Hepatocyte (in vitro differentiated cells): ENCODE data around the gene IGF2BP1. TPM values are rescaled to one million over a fixed set of nuclear protein-coding genes. Genes with fewer than 3 reads are reported as not detected.

Experiments used
- DNase-seq: peaks from one replicate; pipeline ENCODE4 v3.0.0-alpha.2; 2016; ENCODE audit warnings: low spot score
- H2AFZ ChIP-seq: fragments of 200-600 bp; sonication (generic); 2 replicates; pipeline ENCODE4 v1.6.0; 2016; ENCODE audit warnings: antibody characterized with exemption, mild to moderate bottlenecking
- H3K27ac ChIP-seq: fragments of 200-600 bp; sonication (generic); 2 replicates; pipeline ENCODE4 v1.5.1; 2016; ENCODE audit warnings: mild to moderate bottlenecking
- H3K27me3 ChIP-seq: fragments of 200-600 bp; sonication (generic); 2 replicates; pipeline ENCODE4 v1.6.1; 2016
- H3K36me3 ChIP-seq: fragments of 200-600 bp; sonication (generic); replicated peaks from 2 replicates; pipeline ENCODE4 v1.5.1; 2016; ENCODE audit warnings: low read depth; ENCODE audit not compliant: insufficient read depth
- H3K4me1 ChIP-seq: fragments of 200-600 bp; sonication (generic); 2 replicates; pipeline ENCODE4 v1.5.1; 2016; ENCODE audit warnings: mild to moderate bottlenecking, moderate library complexity; ENCODE audit not compliant: insufficient read depth
- H3K4me2 ChIP-seq: fragments of 200-600 bp; sonication (generic); 2 replicates; pipeline ENCODE4 v1.6.0; 2016
- H3K4me3 ChIP-seq: fragments of 200-600 bp; sonication (generic); 2 replicates; pipeline ENCODE4 v1.5.1; 2016; ENCODE audit warnings: mild to moderate bottlenecking
- H3K79me2 ChIP-seq: fragments of 200-600 bp; sonication (generic); 2 replicates; pipeline ENCODE4 v1.6.0; 2017; ENCODE audit warnings: mild to moderate bottlenecking
- H3K9me2 ChIP-seq: fragments of 200-600 bp; sonication (generic); replicated peaks from 2 replicates; pipeline ENCODE4 v1.6.0; 2017; ENCODE audit warnings: mild to moderate bottlenecking; ENCODE audit not compliant: insufficient read depth
- H3K9me3 ChIP-seq: fragments of 200-600 bp; sonication (generic); 2 replicates; pipeline ENCODE4 v1.5.1; 2016; ENCODE audit warnings: low read depth, mild to moderate bottlenecking
- H4K20me1 ChIP-seq: fragments of 200-600 bp; sonication (generic); 2 replicates; pipeline ENCODE4 v1.6.0; 2016; ENCODE audit warnings: mild to moderate bottlenecking; ENCODE audit not compliant: insufficient read depth, poor library complexity, severe bottlenecking
- EZH2 ChIP-seq: fragments of 200-600 bp; sonication (generic); IDR thresholded peaks from 2 replicates; pipeline ENCODE4 v1.6.1; 2016; ENCODE audit warnings: antibody characterized with exemption, mild to moderate bottlenecking, borderline replicate concordance
- EZH2phosphoT487 ChIP-seq: fragments of 200-600 bp; sonication (generic); IDR thresholded peaks from one replicate; pipeline ENCODE4 v1.6.1; 2018; ENCODE audit warnings: antibody characterized with exemption, mild to moderate bottlenecking, low read depth, moderate library complexity; ENCODE audit not compliant: unreplicated experiment, severe bottlenecking
- WGBS: methylation state at CpG from one replicate; pipeline ENCODE4 v1.1.6; 2016; ENCODE audit warnings: low lambda C conversion rate; ENCODE audit errors: missing lambda C conversion rate; 5-methylcytosine and 5-hydroxymethylcytosine counted together
- polyA plus RNA-seq: library from polyadenylated mRNA; unstranded; fragments of >200 nt; fragmentation: Nextera tagmentation; extraction: Ambion mirVana; gene quantifications from 2 replicates; pipeline ENCODE4 v1.2.1, GENCODE V29; 2016
- total RNA-seq: library from RNA; depleted of rRNA; stranded (reverse); fragments of >200 nt; gene quantifications from 2 replicates; pipeline ENCODE4 v1.2.3, GENCODE V29; 2014
- TF ChIP-seq, protein P1 (sequence below): fragments of 200-600 bp; sonication (generic); IDR thresholded peaks from 2 replicates; pipeline ENCODE4 v1.5.1; 2016; ENCODE audit warnings: antibody characterized with exemption, mild to moderate bottlenecking; ENCODE audit not compliant: poor library complexity

IGF2BP1 gene
- 42.9 and 50.0 TPM in 2 replicates for total RNA-seq
- 37.0 and 40.7 TPM in 2 replicates for polyA plus RNA-seq

DNA sequence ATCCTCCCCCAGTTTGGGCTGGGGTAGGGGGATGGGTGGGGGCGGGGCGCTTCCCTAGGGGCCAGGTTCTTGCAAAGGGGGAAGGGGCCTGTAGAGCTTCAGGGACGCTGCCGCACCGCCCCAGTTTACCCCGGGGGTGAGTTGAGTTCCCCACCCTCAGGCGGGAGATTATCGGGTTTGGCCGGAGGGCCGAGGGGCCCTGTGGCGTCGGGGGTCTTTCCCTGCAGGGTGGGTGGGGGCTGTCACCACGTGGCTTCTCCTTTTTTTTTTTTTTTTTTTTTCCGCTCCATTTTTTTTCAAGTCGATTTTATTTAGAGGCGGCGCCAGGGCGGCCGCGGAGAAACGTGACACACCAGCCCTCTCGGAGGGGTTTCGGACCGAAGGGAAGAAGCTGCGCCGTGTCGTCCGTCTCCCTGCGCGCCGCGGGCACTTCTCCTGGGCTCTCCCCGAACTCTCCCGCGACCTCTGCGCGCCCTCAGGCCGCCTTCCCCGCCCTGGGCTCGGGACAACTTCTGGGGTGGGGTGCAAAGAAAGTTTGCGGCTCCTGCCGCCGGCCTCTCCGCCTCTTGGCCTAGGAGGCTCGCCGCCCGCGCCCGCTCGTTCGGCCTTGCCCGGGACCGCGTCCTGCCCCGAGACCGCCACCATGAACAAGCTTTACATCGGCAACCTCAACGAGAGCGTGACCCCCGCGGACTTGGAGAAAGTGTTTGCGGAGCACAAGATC, at the start of gene IGF2BP1:
Gene IGF2BP1 (plus strand): TSS at position 283 of the 724 bp plus-strand sequence. CDS start 361 bp downstream, at position 644.
- Histone ChIP-seq H3K27ac (peak within 1 kb of the TSS; percentile 99), H3K4me2 (peak within 1 kb of the TSS; percentile 92)

DNA sequence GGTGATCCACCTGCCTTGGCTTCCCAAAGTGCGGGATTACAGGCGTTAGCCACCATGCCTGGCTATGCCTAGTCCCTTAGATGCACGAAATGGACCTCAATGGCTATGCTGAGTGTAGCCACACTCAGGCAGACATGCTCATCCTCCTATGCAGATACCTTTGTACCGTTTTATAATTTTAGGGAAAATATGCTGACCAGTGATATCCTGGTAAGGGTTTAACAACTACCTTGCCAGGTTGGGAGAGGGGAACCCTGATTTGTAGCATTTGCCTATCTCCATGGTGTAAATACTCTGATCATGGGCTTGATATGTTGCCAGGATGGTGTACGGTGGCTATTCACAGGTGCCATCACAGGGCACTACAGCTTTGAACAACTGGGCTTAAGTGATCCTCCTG, 45.6 kb upstream of the IGF2BP1 start:
- TF ChIP-seq, protein P1, sequence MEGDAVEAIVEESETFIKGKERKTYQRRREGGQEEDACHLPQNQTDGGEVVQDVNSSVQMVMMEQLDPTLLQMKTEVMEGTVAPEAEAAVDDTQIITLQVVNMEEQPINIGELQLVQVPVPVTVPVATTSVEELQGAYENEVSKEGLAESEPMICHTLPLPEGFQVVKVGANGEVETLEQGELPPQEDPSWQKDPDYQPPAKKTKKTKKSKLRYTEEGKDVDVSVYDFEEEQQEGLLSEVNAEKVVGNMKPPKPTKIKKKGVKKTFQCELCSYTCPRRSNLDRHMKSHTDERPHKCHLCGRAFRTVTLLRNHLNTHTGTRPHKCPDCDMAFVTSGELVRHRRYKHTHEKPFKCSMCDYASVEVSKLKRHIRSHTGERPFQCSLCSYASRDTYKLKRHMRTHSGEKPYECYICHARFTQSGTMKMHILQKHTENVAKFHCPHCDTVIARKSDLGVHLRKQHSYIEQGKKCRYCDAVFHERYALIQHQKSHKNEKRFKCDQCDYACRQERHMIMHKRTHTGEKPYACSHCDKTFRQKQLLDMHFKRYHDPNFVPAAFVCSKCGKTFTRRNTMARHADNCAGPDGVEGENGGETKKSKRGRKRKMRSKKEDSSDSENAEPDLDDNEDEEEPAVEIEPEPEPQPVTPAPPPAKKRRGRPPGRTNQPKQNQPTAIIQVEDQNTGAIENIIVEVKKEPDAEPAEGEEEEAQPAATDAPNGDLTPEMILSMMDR = no peak
- TF ChIP-seq EZH2phosphoT487 = no peak
- no peak for TF ChIP-seq EZH2
- no peaks in the 10 kb centered on the region for H4K20me1 ChIP-seq
- no peak for DNase-seq
- no peak overlapping the region for H2AFZ ChIP-seq
- H3K27me3 ChIP-seq = no peaks in the 10 kb centered on the region
- H3K4me2 ChIP-seq = no peak overlapping the region
- no peaks in the 10 kb centered on the region for H3K79me2 ChIP-seq
- no peaks in the 10 kb centered on the region for H3K4me1 ChIP-seq
- H3K4me3 ChIP-seq = no peak overlapping the region
- no peaks in the 10 kb centered on the region for H3K36me3 ChIP-seq
- H3K9me2 ChIP-seq = no peaks in the 10 kb centered on the region
- 94% methylated on average over 5 of the region's 5 CpGs for WGBS
- H3K9me3 ChIP-seq = no peaks in the 10 kb centered on the region
- no peak overlapping the region for H3K27ac ChIP-seq

More for the DNA sequence above, at the start of gene IGF2BP1:
- Histone ChIP-seq H3K9me3 (no peaks in the 10 kb centered on the region), H3K36me3 (no peaks in the 10 kb centered on the region), H2AFZ (peak within 1 kb of the TSS; percentile 88), H3K9me2 (no peaks in the 10 kb centered on the region), H4K20me1 (peaks cover 7% of the 10 kb centered on the region), H3K4me3 (peak within 1 kb of the TSS; percentile 87), H3K4me1 (peaks cover 14% of the 10 kb centered on the region), H3K79me2 (peaks cover 50% of the 10 kb centered on the region), H3K27me3 (no peaks in the 10 kb centered on the region)
- under 1% methylated on average over 52 of the region's 62 CpGs for WGBS
- DNase-seq = peak; percentile 88
- TF ChIP-seq EZH2phosphoT487 (no peak), EZH2 (no peak)
- TF ChIP-seq, protein P1 = no peak

DNA sequence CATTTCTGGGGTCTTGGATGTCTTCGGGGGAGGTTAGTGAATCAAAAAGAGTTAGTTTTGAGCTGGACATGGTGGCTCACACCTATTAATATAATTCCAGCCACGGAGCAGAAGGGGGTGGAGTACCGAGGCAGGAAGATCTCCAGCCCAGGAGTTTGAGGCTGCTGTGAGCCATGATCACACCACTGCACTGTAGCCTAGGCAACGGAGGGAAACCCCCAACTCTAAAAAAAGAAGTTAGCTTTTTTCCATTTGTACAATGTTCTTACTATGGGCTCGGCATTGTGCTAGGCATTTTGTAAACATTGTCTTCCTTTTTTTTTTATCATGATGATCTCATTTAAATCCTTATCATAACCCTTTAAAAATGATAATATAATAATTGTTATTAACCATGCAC, 44.3 kb upstream of the IGF2BP1 start:
- no peaks in the 10 kb centered on the region for H3K4me1 ChIP-seq
- DNase-seq = no peak
- H3K36me3 ChIP-seq = no peaks in the 10 kb centered on the region
- H3K27ac ChIP-seq = no peak overlapping the region
- WGBS = 41% methylated on average over 5 of the region's 5 CpGs
- H3K4me2 ChIP-seq = no peak overlapping the region
- no peak overlapping the region for H3K4me3 ChIP-seq
- no peaks in the 10 kb centered on the region for H3K27me3 ChIP-seq
- no peak for TF ChIP-seq EZH2
- TF ChIP-seq, protein P1 = no peak
- no peak for TF ChIP-seq EZH2phosphoT487
- H3K9me3 ChIP-seq = no peaks in the 10 kb centered on the region
- H3K79me2 ChIP-seq = no peaks in the 10 kb centered on the region
- no peaks in the 10 kb centered on the region for H3K9me2 ChIP-seq
- no peak overlapping the region for H2AFZ ChIP-seq
- no peaks in the 10 kb centered on the region for H4K20me1 ChIP-seq
